ENCODE measurements around the gene SLC16A10. TPM values are rescaled to one million over a fixed set of nuclear protein-coding genes. Genes with fewer than 3 reads are reported as not detected.

The SLC16A10 gene
- total and polyA plus RNA-seq, 2 of the 13 experiments (the other 11 are each of a cell fraction or from before 2014, with no cell fraction given) = 8.2 to 20.1 TPM

- in situ Hi-C loops (cut with HindIII; ENCODE audit: extremely low pct_ligation_motif_present, low pct_unique_long_range_greater_than_20kb) (no loop called here), intact Hi-C loops (cut with micrococcal nuclease; ENCODE audit: unreplicated experiment) (no loop called here)
- ATAC-seq (no peak), DNase-seq (ENCODE audit: low spot score) (no peak), FAIRE-seq (no peak)
- Histone ChIP-seq H4K20me1 (ENCODE audit: insufficient read depth, low read length) (no peaks in the 10 kb centered on the region), H3K27me3 (ENCODE audit: control insufficient read depth in 1 of 2, insufficient read depth in 2 of 2, low read length in 2 of 2) (no peaks in the 10 kb centered on the region), H3K4me3 (replicated peaks in 1 of 3; ENCODE audit: insufficient read depth in 1 of 3, low read depth in 2 of 3, low read length in 3 of 3) (no peak overlapping the region), H3K79me2 (ENCODE audit: insufficient read depth, low read length) (no peaks in the 10 kb centered on the region), H3K9ac (ENCODE audit: insufficient read depth, low read depth, low read length) (no peak overlapping the region), H2AFZ (ENCODE audit: low read length) (no peak overlapping the region), H3K36me3 (replicated peaks in 1 of 2; ENCODE audit: control insufficient read depth in 1 of 2, insufficient read depth in 2 of 2, low read length in 2 of 2) (no peaks in the 10 kb centered on the region), H3K9me3 (ENCODE audit: low read length) (no peaks in the 10 kb centered on the region), H3K4me1 (ENCODE audit: insufficient read depth, low read length) (peaks cover 31% of the 10 kb centered on the region), H3K27ac (ENCODE audit: extremely low read length, insufficient read depth, low read length) (no peak overlapping the region), H3K4me2 (ENCODE audit: low read depth, low read length) (no peak overlapping the region)
- 88% methylated on average over 7 of the region's 7 CpGs for WGBS (ENCODE audit: low lambda C conversion rate)
- TF ChIP-seq PHF8 (CRISPR knock-in tag; IDR thresholded peaks at IDR 0.05) (no peak), SATB2 (CRISPR knock-in tag; IDR thresholded peaks at IDR 0.05) (no peak), PPARG (CRISPR knock-in tag; conservative IDR thresholded peaks at IDR 0.05) (no peak), NFYC (CRISPR knock-in tag; IDR thresholded peaks at IDR 0.05) (no peak), KDM5A (IDR thresholded peaks at IDR 0.05; ENCODE audit: borderline replicate concordance, low read length) (no peak), DNMT3B (CRISPR knock-in tag; conservative IDR thresholded peaks at IDR 0.05) (no peak), ZUFSP (CRISPR knock-in tag; IDR thresholded peaks at IDR 0.05; ENCODE audit: borderline replicate concordance) (no peak), CSRNP1 (CRISPR knock-in tag; IDR thresholded peaks at IDR 0.05) (no peak), SNAI1 (CRISPR knock-in tag; IDR thresholded peaks at IDR 0.05; ENCODE audit: borderline replicate concordance) (no peak), TEF (CRISPR knock-in tag; IDR thresholded peaks at IDR 0.05) (no peak), ZNF207 (IDR thresholded peaks at IDR 0.05; ENCODE audit: borderline replicate concordance) (no peak), RFXANK (CRISPR knock-in tag; IDR thresholded peaks at IDR 0.05) (no peak), KDM2A (CRISPR knock-in tag; IDR thresholded peaks at IDR 0.05; ENCODE audit: borderline replicate concordance, low read depth) (no peak), NFE2L2 (IDR thresholded peaks at IDR 0.05; ENCODE audit: low read length) (no peak)
- TF ChIP-seq, protein P1, sequence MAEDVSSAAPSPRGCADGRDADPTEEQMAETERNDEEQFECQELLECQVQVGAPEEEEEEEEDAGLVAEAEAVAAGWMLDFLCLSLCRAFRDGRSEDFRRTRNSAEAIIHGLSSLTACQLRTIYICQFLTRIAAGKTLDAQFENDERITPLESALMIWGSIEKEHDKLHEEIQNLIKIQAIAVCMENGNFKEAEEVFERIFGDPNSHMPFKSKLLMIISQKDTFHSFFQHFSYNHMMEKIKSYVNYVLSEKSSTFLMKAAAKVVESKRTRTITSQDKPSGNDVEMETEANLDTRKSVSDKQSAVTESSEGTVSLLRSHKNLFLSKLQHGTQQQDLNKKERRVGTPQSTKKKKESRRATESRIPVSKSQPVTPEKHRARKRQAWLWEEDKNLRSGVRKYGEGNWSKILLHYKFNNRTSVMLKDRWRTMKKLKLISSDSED (CRISPR knock-in tag; IDR thresholded peaks at IDR 0.05) = no peak
- TF ChIP-seq, protein P2, sequence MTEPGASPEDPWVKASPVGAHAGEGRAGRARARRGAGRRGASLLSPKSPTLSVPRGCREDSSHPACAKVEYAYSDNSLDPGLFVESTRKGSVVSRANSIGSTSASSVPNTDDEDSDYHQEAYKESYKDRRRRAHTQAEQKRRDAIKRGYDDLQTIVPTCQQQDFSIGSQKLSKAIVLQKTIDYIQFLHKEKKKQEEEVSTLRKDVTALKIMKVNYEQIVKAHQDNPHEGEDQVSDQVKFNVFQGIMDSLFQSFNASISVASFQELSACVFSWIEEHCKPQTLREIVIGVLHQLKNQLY (CRISPR knock-in tag; IDR thresholded peaks at IDR 0.05) = no peak
- TF ChIP-seq, protein P3, sequence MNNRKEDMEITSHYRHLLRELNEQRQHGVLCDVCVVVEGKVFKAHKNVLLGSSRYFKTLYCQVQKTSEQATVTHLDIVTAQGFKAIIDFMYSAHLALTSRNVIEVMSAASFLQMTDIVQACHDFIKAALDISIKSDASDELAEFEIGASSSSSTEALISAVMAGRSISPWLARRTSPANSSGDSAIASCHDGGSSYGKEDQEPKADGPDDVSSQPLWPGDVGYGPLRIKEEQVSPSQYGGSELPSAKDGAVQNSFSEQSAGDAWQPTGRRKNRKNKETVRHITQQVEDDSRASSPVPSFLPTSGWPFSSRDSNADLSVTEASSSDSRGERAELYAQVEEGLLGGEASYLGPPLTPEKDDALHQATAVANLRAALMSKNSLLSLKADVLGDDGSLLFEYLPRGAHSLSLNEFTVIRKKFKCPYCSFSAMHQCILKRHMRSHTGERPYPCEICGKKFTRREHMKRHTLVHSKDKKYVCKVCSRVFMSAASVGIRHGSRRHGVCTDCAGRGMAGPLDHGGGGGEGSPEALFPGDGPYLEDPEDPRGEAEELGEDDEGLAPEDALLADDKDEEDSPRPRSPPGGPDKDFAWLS (CRISPR knock-in tag; IDR thresholded peaks at IDR 0.05; ENCODE audit: borderline replicate concordance) = no peak
- ChIA-PET CTCF (ENCODE audit: low intra/inter-chr PET ratio, low total read pairs) (no interaction called here), POLR2A (no interaction called here)
- no TSS peak for BruUV-seq (replicated peaks)
Measured at GRCh38 chr6:111122458-111123286, 35.4 kb downstream of the SLC16A10 start.
